HTERT RPE-1 (cell line): Measurements from ENCODE around the gene OCA2.

Experiments
- in situ Hi-C: fragments of 300-500 bp; cut with MboI; formaldehyde crosslinking; loops from 4 replicates; pipeline ENCODE4 v1.14.3; 2020; ENCODE audit warnings: low sequenced_read_pairs

The OCA2 gene

DNA sequence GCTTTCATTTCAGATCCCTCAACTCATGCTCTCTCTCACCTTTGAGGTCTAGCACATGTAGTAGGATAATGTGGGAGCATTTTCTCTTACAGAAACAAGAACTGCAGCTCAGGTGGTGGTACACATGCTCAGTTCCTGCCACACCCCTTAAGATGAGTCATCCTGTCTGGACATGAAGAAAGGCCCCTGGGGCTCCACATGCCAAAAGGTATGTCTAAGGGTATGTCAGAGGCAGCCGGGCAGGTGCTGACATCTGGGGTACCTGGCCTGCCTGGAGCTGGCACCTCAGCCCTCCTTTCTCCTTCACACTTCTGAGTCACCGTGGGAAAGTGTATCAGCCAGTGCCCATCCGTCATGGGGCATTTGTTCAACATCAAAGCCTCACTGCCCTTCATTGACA lies 209.9 kb downstream of the OCA2 start:
- in situ Hi-C loops: no loop called here

DNA sequence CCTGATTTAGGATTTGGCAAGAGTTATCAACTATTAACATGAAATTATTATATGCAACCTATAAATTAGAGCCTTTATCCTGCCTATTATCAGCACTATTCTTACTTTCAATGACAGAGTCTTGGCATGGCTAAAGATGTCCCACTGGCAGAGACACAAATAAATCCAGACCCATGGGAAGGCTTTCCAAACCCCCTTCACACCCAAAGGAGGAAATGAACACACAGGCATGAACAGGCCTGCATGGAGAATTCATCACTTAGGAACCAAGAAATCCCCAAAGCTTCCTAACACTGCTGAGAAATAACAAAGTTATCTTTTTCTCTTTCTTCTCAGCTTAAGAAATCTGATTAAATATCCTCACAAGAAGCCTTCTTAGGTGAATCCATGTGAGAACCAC lies 213.9 kb downstream of the OCA2 start:
- in situ Hi-C loops: no loop called here

DNA sequence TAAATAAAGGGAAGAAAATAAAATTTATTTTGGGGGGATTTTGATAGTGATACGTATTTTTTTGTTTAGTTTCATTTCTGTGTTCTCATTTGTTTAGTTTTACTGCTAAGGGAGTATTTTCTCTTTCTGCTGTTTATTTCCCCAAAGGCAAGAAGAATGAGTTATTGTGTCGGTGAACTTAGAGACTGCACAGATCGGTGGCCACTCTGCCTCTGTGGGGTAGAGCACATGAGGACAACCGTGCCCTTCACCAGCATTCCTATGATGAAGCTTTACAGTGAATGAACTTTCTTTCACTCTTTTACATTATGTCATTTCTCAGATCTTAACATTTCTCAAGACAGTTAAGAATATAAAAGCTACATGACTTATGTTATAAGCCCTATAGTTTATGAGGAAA lies 214.4 kb downstream of the OCA2 start:
- in situ Hi-C loops: no loop called here

DNA sequence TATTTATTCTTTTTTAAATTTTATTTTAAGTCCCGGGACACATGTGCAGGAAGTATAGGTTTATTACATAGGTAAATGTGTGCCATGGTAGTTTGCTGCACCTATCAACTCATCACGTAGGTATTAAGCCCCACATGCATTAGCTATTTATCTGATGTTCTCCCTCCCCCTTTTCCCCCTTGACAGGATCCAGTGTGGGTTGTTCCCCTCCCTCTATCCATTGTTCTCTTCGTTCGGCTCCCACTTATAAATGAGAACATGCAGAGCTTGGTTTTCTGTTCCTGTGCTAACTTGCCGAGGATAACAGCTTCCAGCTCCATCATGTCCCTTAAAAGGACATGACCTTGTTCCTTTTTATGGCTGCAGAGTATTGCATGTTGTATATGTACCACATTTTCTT lies 220.3 kb downstream of the OCA2 start:
- in situ Hi-C loops: no loop called here

DNA sequence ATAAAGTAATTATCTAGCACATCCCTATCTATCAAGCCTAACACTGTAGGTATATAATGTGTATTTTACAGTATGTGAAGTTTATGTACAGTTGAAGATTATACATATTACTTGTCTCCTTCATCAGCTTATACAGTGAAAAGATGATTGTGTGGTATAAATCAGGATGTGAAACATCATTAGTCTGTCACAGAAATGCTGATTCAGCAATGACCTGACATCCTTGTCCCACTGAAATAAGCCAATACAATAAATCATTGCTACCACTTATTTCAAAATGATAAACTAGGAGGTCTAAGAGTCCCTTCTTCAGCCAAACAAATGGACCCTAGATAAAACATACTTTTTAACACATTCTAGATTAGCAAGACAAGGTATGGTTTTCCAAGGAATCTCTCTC lies 225.3 kb downstream of the OCA2 start:
- in situ Hi-C loops: no loop called here

DNA sequence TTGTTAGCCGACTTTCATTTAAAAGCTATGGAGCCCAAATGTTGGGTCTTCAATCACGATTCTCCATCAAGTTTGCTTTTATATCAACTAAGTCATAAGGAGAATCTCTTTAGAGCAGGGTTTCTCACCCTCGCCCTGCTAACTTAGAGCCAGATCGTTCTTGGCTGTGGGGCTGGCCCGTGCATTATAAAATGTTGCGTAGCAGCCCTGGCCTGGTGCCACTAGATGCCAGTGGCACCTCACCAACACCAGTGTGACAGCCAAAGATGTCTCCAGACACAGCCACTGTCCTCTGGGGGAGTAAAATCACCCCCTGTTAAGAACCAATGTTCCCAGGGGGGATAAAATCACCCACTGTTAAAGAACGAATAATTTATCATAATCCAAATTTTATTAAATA lies 226.1 kb downstream of the OCA2 start:
- in situ Hi-C loops: no loop called here

DNA sequence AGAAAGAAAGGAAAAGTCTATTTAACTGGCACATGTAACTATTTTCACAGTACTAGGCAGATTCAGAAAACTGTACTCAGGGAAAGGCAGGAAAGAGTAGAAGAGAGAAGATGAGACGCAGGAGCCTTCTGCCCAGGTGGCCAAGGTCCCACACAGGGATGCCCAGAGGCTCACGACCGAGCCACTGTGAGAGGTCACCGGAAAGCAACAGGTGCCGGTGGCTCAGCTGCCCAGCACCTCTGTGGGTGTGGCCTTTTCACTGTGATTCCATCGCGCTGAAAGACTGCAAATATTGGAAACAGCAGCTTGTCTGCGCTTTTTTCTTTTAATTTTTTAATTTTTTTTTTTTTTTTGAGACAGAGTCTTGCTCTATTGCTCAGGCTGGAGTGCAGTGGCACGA lies 226.8 kb downstream of the OCA2 start:
- in situ Hi-C loops: no loop called here

DNA sequence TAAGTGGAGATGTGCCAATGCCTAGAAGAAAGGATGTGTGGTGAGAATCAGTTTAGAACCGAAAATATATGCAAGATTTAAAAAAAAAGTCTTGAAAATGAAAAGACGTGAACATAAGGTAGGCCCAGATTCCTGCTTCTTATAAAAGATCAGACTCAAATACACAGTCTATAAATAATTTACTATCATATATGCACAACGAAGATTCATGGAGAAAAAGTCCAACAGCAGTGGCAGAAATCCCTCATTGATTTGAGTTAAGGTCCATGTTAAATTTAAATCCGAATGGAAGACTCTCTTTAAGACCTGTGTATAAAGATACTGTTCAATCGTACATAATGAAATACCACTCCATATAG lies 227.2 kb downstream of the OCA2 start:
- in situ Hi-C loops: no loop called here

DNA sequence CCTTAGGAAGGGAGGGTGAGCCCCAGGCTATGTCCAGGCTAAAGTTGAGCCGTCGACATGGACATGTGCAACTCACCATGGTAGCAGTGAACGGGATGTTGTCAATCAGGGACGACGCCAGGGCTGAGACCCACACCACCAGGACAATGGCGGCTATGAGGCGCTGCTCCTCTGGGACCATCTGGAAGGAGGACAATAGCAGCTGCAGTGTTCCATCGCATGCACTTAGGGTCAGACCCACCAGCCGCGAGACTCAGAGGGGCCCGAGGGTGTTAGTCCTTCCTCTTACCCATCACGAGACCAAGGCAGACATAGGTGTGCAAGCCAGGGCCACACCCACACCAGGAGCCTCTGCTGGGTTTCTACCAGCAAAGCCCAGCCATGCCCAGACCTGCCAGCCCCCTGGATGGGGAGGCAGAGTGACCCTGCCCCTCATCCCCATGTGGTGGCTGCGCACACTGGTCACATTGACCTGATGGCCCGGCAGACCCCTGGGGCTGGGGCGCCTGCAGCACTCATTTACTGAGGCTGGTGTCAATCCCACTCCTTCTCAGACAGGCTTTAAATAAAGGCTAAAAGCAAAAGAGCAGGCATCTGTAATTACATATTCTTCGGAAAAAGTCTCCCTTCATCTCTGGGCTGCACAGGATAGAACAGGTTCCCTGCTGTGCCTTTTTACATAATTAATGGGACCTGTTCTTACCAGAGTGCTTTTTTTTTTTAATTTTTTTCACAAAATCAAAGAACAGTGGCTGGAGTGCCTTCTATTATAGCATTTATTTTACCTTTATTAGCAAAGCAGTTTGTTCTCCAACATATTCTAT lies 227.8 kb downstream of the OCA2 start:
- in situ Hi-C loops: no loop called here

DNA sequence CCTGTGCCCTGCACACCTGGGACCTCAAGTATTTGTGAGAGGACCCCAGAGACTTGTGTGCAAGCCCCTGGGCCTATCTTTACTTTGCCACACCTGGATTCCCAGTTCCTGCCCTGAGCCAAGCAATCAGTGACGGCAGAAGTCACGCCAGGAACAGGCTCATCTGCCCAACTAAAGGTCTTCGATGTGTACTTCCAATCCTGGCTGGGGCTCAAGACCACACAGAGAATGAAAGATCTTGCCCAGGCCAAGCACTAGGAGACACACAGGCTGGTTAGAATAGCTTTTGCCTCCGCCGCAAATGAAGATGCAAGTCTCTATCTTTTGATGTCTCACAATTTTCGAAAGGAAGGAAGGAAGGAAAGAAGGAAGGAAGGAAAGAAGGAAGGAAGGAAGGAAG lies 228.8 kb downstream of the OCA2 start:
- in situ Hi-C loops: no loop called here

DNA sequence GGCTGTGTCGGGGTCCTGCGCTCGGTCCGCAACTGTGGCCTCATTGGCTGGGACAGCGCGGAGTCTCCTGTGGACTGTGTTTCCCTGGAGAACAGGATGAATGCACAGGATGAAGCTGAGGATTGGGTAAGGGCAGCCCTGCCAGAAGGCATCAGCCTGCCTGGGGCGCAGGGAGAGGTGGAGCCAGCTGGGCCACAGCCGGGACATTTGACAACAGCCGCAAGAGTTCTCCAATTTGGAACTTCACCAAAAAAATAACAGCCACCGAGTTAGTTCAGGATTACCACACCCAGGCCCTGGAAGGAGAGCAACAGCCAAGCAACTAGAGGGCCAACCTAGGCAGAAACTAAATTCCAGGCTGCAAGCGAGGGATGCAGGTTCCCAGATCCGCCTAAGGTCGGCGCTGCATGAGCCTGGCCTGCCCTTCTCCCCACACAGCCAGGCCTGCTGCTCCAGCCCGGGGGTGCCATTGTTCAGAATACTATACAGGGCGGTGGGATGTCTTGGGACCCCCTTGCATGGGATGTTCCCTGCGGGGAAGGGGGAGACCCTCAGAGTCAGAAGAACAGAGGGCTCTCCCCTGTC lies 229.3 kb downstream of the OCA2 start:
- in situ Hi-C loops: no loop called here

DNA sequence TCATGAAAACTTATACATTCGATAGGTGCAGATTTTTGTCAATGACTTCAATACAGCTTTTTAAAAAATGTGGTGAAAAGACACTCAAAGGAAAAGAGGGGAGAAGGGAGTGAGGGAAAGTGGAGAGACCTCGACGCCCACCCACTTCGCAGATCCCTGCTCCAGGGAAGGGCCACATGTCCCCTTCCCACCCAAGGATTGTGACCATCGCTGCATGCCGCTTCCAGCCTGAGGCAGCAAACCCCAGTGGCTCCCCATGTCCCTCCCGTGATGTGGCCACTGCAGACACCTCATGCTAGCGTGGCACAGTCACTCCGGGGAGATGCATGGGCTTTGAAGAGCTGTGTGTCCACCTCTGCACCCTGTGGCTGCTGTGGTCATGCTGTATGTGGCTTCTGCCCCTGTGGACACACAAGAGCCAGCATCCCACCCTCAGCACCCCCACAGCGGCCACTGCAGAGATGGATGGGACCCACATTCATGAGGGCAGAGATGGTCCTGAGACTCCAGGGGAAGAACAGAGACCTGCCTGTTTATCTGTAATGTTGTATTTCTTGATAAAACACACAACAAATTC lies 230.2 kb downstream of the OCA2 start:
- in situ Hi-C loops: no loop called here

DNA sequence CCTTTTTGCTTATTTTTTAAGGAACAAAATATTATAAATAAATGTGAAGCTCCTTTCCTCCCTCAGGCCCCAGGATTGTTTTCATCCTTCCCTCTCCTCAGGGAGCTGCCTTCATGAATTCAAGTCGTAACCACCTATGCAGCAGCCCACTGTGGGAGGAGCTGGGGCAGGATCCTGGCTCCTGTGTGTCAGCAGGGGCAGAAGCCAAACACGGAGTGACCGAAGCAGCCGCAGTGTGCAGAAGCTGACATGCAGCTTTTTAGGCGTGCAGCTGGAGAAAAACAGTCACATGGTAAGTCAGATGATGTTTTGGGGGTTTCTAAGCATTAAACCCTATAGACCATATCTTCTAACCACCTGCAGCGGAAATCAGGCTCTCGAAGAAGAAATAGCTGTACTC lies 231.3 kb downstream of the OCA2 start:
- in situ Hi-C loops: no loop called here

DNA sequence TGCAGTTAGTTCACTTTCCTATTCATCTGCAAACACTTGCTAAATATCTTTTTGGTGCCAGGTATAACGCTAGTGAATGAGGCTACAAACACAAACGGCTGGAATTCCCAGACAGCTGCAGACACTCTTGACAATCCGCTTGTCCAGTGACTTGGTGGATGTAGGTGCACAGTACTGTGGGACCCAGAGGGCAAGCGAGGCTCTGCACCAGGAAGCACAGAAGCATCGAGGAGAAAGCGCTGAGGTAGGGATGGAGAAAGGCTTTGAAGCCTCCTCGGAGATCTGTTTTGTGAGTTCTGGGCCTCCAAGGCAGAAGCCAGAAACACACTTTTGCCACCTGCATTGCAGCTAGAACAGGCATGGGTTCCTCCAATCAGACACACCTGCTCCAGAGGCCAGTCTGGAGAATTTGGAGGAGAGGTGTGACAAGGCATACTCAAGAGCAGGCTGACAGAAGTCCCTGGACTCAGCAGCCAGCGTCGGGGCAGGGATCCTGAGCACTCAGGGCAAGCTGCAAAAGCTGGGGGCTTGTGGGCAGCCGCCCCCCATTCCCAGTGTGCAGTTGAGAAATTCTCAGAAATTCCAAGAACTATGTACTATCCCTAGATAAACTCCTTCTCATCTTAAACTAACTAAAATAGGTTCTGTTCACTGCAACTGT lies 232.5 kb downstream of the OCA2 start:
- in situ Hi-C loops: no loop called here

DNA sequence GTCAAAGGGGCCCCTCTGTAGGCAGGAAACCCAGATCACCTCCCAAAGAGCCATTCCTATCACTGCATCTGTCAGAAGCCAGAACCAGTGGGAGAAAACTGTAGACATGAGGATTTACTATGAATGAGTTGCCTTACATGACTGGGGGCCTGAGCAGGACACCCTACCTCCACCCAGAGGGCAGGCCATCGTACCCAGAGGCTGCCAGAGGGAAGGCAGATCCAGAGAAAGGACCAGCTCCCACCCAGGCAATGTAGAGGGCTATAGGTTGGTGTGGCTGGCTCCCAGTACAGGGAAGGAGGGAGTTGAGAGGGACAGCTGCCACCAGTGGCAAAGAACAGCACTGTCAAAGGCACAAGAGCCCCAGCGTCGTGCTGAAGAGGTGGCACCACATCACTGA lies 233.2 kb downstream of the OCA2 start:
- in situ Hi-C loops: no loop called here

DNA sequence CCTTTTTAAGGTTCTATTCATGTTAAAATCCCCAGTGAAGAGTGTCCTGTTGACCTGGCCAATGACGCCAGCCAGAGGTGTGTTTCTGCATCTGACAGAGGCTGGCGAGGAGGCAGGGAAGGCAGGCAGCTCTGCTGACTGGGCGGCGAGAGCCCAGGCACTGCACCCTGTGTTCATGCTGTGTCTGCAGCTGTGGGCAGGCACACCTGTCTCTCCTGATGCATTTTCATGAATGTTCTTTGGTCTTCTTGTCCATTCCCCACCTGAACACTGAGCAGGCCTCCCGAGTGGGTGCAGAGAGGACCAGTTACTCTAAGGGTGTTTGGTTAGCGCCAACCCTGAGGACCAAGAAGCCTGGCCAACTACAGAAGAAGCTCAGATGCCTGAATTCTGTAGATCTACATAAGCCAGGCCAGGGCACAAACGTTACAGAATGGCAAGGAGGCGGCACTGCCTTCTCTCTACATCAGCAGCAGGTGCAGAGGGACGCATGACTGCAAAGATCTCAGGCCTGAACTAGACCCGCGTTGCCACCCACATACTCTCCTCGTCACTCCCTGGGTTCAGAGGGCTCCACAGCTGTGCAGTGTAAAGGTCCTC lies 233.7 kb downstream of the OCA2 start:
- in situ Hi-C loops: no loop called here

DNA sequence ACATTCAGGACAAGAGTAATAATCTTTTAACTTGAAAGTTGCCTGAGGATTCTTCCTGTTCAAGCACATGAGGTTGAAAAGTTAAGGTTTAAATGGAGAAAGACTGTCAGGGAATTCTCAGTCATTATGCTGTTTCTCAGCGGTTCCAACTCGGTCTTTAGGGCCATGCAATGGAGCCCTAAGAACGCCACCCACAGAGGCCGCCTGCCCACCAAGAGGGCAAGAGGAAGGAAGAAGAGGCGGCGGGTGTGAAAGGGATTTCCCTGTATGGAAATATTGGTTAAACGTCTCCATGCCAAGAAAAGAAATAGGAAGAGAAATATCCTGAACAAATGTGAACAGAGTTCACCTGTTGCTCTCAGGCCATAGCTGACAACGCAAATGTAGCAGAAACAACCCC lies 234.4 kb downstream of the OCA2 start:
- in situ Hi-C loops: no loop called here

DNA sequence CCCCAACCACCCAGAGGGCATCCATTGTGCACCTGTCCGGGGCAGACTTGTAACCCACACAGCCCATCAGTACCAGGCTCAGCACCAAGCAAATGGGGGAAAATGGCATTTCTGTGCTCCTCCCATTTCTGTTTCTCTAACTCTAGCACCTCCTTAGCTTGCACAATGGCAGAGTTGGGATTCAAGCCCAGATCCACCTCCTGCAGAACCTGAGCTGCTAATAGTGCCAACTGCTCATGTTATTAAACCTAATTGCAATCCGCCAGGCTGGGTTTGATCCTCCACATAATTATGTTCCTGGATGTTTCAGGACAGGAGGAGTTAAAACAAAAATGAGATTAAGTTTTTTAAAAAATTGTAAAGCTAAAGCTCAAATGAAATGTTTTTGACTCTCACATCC lies 235.0 kb downstream of the OCA2 start:
- in situ Hi-C loops: no loop called here

DNA sequence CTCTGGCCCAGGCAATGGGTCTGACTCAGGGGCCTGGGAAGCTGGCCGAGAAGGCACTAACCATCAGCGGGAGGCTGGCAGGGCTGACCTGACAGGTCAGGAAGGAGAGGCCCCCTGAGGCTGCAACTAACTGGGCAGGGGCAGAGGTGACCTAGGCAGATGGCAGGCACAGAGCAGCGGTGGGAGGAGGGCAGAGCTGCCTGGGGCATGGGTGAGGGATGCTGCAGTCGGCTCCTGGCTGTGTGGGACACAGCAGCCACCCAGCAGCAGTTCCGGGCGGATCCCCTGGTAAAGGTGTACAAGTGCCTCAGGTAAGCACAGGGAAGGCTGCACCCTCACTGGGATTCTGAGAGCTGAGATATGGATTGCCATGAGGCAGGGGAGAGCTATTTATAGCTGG lies 236.1 kb downstream of the OCA2 start:
- in situ Hi-C loops: no loop called here

DNA sequence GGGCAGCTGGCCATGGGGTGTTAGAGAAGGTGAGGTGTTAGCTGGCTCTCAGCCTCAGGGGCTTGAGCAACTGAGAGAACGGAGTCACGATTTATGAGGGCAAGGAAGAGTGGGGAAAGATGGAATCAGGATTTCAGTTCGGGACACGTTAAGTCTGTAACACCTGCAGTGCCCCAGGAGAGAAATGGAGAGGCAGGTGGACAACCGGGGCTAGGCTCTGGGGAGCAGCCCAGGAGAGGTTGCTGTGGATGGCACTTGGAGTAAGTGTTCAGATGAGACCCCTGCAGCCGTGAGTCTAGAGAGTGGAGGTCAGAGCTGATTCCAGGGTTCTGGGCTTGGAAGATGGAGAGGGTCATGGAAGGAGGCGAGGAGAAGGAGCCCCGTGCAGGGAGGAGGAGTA lies 237.9 kb downstream of the OCA2 start:
- in situ Hi-C loops: no loop called here

DNA sequence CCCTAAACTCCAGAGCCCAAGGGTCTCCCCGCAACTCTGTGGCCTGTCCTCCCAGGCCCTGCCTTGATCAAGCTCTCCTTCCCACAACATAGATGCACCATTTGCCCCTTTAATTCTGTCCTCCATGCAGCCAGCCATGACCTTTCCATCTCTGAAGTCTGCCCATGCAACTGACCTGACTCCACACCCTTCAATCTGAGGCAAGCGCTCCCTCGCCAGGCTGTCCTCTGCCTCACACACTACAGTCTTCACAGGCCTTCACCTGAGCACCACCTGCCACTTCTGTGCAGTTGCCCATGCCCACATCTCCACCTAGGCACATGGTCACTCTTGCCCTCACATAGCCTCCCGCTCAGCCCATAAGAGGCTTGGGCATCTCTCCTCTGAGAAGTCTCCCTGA lies 244.0 kb downstream of the OCA2 start:
- in situ Hi-C loops: no loop called here

DNA sequence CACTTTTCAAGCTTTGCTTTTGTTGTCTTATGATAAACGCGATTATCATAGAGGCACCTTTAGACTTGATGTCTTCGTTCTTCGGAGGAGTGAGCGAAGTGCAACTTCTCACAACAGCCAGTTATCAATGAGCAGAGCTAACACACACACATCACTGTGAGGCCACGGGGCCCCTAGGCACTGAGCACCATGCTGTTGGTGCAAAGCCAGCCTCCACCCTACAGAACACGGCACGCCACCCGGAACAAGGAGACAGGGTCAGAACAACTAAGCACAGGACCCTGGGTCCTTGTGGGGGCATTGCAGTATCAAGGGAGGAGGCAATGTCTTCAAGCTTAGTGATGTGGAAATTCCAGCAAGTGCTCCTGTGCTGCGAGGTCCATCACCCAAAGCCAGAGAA lies 244.5 kb downstream of the OCA2 start:
- in situ Hi-C loops: no loop called here
